Keratinocyte (primary cell): ENCODE measurements around the gene LHFPL6. TPM values are rescaled to one million over a fixed set of nuclear protein-coding genes. Genes with fewer than 3 reads are reported as not detected.
A peak's percentile ranks its signal among the peaks of the same experiment; 100 is the strongest.

ENCODE experiments used
- DNase-seq: peaks from one replicate; pipeline ENCODE4 v3.0.0-alpha.2; 2011; ENCODE audit warnings: low read depth, missing footprints, low spot score
- FAIRE-seq: peaks from 2 replicates; lab custom pipeline; 2011; peaks lifted over from hg19 to GRCh38; lab: Jason Lieb, UNC
- H2AFZ ChIP-seq: 2 replicates; pipeline ENCODE4 v1.6.0; 2012; ENCODE audit warnings: low read length, control low read depth, inconsistent platforms; ENCODE audit not compliant: control insufficient read depth
- H3K27ac ChIP-seq: 2 replicates; pipeline ENCODE4 v1.5.1; 2011; ENCODE audit warnings: low read length; ENCODE audit not compliant: control insufficient read depth, insufficient read depth
- H3K27me3 ChIP-seq: 3 replicates; pipeline ENCODE4 v1.6.0; 2011; ENCODE audit warnings: low read length; ENCODE audit not compliant: control insufficient read depth, insufficient read depth; ENCODE audit errors: extremely low read depth
- H3K36me3 ChIP-seq, 2 experiments: 2 replicates in 1 of 2; 3 replicates in 1 of 2; pipeline ENCODE4 v1.5.1; 2011; ENCODE audit warnings: low read length in 2 of 2, mild to moderate bottlenecking in 1 of 2; ENCODE audit not compliant: control insufficient read depth in 2 of 2, insufficient read depth in 2 of 2; ENCODE audit errors: extremely low read depth in 1 of 2
- H3K4me1 ChIP-seq: 3 replicates; pipeline ENCODE4 v1.5.1; 2011; ENCODE audit warnings: low read length; ENCODE audit not compliant: control insufficient read depth, insufficient read depth; ENCODE audit errors: extremely low read depth
- H3K4me2 ChIP-seq: 3 replicates; pipeline ENCODE4 v1.6.0; 2011; ENCODE audit warnings: low read depth, low read length; ENCODE audit not compliant: control insufficient read depth, insufficient read depth; ENCODE audit errors: extremely low read depth
- H3K4me3 ChIP-seq, 3 experiments: fragments of 200-600 bp in 1 of 3; sonication (generic) in 1 of 3; 2 replicates in 2 of 3; 3 replicates in 1 of 3; pipeline ENCODE4 v1.5.1; 2011 to 2016; ENCODE audit warnings: low read length in 3 of 3, mild to moderate bottlenecking in 3 of 3, control low read depth in 2 of 3, inconsistent platforms in 1 of 3, low read depth in 1 of 3, mixed read lengths in 1 of 3, mixed run types in 1 of 3, moderate library complexity in 1 of 3; ENCODE audit not compliant: control insufficient read depth in 2 of 3, insufficient read depth in 2 of 3; ENCODE audit errors: extremely low read depth in 1 of 3
- H3K79me2 ChIP-seq: 2 replicates; pipeline ENCODE4 v1.6.0; 2012; ENCODE audit warnings: low read length; ENCODE audit not compliant: control insufficient read depth, insufficient read depth
- H3K9ac ChIP-seq: 3 replicates; pipeline ENCODE4 v1.6.0; 2011; ENCODE audit warnings: low read length; ENCODE audit not compliant: control insufficient read depth, insufficient read depth; ENCODE audit errors: extremely low read depth
- H3K9me1 ChIP-seq: 3 replicates; pipeline ENCODE4 v1.6.0; 2011; ENCODE audit warnings: low read length; ENCODE audit not compliant: control insufficient read depth, insufficient read depth; ENCODE audit errors: extremely low read depth
- H3K9me3 ChIP-seq: 2 replicates; pipeline ENCODE4 v1.5.1; 2012; ENCODE audit warnings: low read depth, low read length; ENCODE audit not compliant: control insufficient read depth
- H4K20me1 ChIP-seq: 3 replicates; pipeline ENCODE4 v1.6.0; 2011; ENCODE audit warnings: low read length; ENCODE audit not compliant: control insufficient read depth, insufficient read depth; ENCODE audit errors: extremely low read depth
- EZH2 ChIP-seq: IDR thresholded peaks from one replicate; pipeline ENCODE4 v1.6.1; 2012; ENCODE audit warnings: inconsistent platforms, mild to moderate bottlenecking, low read length, moderate library complexity
- dilution Hi-C: fragments of 300-500 bp; cut with MboI; formaldehyde crosslinking; loops from one replicate; pipeline ENCODE4 v1.7.0; 2020; ENCODE audit warnings: low sequenced_read_pairs; ENCODE audit not compliant: extremely low pct_ligation_motif_present
- polyA plus RNA-seq, 5 experiments: library from polyadenylated mRNA; depleted of rRNA in 3 of 5; stranded (reverse) in 3 of 5; stranded (forward) in 1 of 5; unstranded in 1 of 5; fragments of >200 nt; gene quantifications; 1 replicate in 1 of 5; 2 replicates in 3 of 5; 3 replicates in 1 of 5; pipeline versions ENCODE4 v1.2.1 to v1.2.3, GENCODE V29; 2011 to 2012; ENCODE audit warnings: missing spikeins in 2 of 5, low read depth in 1 of 5, low replicate concordance in 1 of 5
- TF ChIP-seq, protein P1 (sequence below), 3 experiments: IDR thresholded peaks in 1 of 3; conservative IDR thresholded peaks in 1 of 3; optimal IDR thresholded peaks in 1 of 3; 2 replicates in 2 of 3; 3 replicates in 1 of 3; pipeline versions ENCODE3 to v1.5.1; 2011; ENCODE audit warnings: low read length in 3 of 3, mild to moderate bottlenecking in 3 of 3, moderate library complexity in 2 of 3, control low read depth in 1 of 3, inconsistent platforms in 1 of 3; ENCODE audit not compliant: insufficient read depth in 2 of 3; ENCODE audit errors: extremely low read depth in 1 of 3

The LHFPL6 gene
- polyA plus RNA-seq, 1 donor (not counting 4 experiments of a cell fraction or from before 2014, with no cell fraction given), result 15.8 TPM

- Histone ChIP-seq H3K36me3 (no peaks in the 10 kb centered on the region), H3K4me1 (peaks cover 21% of the 10 kb centered on the region), H3K4me2 (no peak overlapping the region), H2AFZ (peak overlapping the region; percentile 31), H3K9me1 (no peaks in the 10 kb centered on the region), H4K20me1 (no peaks in the 10 kb centered on the region), H3K27ac (no peak overlapping the region), H3K79me2 (no peaks in the 10 kb centered on the region), H3K9me3 (no peaks in the 10 kb centered on the region), H3K9ac (no peak overlapping the region), H3K4me3 (no peak overlapping the region), H3K27me3 (no peaks in the 10 kb centered on the region)
- dilution Hi-C loops, result no loop called here
- TF ChIP-seq, protein P1, sequence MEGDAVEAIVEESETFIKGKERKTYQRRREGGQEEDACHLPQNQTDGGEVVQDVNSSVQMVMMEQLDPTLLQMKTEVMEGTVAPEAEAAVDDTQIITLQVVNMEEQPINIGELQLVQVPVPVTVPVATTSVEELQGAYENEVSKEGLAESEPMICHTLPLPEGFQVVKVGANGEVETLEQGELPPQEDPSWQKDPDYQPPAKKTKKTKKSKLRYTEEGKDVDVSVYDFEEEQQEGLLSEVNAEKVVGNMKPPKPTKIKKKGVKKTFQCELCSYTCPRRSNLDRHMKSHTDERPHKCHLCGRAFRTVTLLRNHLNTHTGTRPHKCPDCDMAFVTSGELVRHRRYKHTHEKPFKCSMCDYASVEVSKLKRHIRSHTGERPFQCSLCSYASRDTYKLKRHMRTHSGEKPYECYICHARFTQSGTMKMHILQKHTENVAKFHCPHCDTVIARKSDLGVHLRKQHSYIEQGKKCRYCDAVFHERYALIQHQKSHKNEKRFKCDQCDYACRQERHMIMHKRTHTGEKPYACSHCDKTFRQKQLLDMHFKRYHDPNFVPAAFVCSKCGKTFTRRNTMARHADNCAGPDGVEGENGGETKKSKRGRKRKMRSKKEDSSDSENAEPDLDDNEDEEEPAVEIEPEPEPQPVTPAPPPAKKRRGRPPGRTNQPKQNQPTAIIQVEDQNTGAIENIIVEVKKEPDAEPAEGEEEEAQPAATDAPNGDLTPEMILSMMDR (optimal IDR thresholded peaks at IDR 0.05 in 1 of 3, IDR thresholded peaks at IDR 0.05 in 1 of 3, conservative IDR thresholded peaks at IDR 0.05 in 1 of 3; ENCODE audit: extremely low read depth in 1 of 3, insufficient read depth in 2 of 3, low read length in 3 of 3), result no peak
- TF ChIP-seq EZH2, result no peak
- DNase-seq (peak; percentile 23), FAIRE-seq (peak; percentile 90)
These were observed 90.3 kb downstream of the LHFPL6 start for GRCh38 chr13:39512687-39513086.

DNA sequence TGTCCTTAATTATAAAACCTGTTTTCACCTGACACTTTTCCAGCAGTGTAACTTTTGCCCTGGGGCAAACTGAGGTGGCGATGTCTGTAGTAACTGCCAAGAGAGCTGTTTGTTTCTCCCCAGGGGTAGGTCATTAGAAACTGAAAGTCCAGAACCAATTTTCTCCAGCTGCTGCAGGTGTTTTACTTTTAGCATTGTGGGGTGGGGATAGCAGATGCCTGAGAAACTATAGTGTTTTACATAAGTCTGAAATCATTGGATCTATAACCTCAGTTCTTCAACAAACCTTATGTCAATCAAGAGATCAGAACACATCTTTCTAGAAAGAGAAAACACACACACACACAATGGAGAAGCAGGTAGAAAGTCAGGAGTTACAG, 92.7 kb downstream of the LHFPL6 start:
- FAIRE-seq (peak; percentile 67), DNase-seq (no peak)
- no peak overlapping the region for H2AFZ ChIP-seq
- dilution Hi-C loops, result no loop called here
- peaks cover 29% of the 10 kb centered on the region for H3K4me1 ChIP-seq
- H3K4me3 ChIP-seq, result peak overlapping the region in 1 of 3 experiments; percentile 18
- H3K9me3 ChIP-seq, result no peaks in the 10 kb centered on the region
- H3K79me2 ChIP-seq, result peaks cover 4% of the 10 kb centered on the region
- TF ChIP-seq, protein P1 (optimal IDR thresholded peaks at IDR 0.05 in 1 of 3, IDR thresholded peaks at IDR 0.05 in 1 of 3, conservative IDR thresholded peaks at IDR 0.05 in 1 of 3; ENCODE audit: extremely low read depth in 1 of 3, insufficient read depth in 2 of 3, low read length in 3 of 3), result no peak
- TF ChIP-seq EZH2, result no peak
- no peaks in the 10 kb centered on the region for H3K27me3 ChIP-seq
- no peak overlapping the region for H3K27ac ChIP-seq
- H4K20me1 ChIP-seq, result no peaks in the 10 kb centered on the region
- no peaks in the 10 kb centered on the region for H3K9me1 ChIP-seq
- H3K9ac ChIP-seq, result no peak overlapping the region
- no peaks in the 10 kb centered on the region for H3K36me3 ChIP-seq
- H3K4me2 ChIP-seq, result peak overlapping the region; percentile 69
